GM12878 (cell line): ENCODE data around the gene STEAP3. TPM values are rescaled to one million over a fixed set of nuclear protein-coding genes. Genes with fewer than 3 reads are reported as not detected.
A peak's percentile ranks its signal among the peaks of the same experiment; 100 is the strongest.

Experiments used
- BCL11A ChIP-seq: IDR thresholded peaks from 2 replicates; pipeline ENCODE4 v1.6.1; 2011; ENCODE audit warnings: low read depth, low read length
- BHLHE40 ChIP-seq, 2 experiments: fragments of 450-650 bp in 1 of 2; IDR thresholded peaks; 2 replicates each; pipeline ENCODE4 v1.6.1; 2011 to 2017; ENCODE audit warnings: low read depth in 2 of 2, borderline replicate concordance in 1 of 2, improper control_type of control experiment in 1 of 2, low read length in 1 of 2, mild to moderate bottlenecking in 1 of 2
- BMI1 ChIP-seq: fragments of 450-650 bp; IDR thresholded peaks from 2 replicates; pipeline ENCODE4 v1.6.1; 2016; ENCODE audit warnings: mild to moderate bottlenecking, moderate library complexity, borderline replicate concordance
- CBFB ChIP-seq: IDR thresholded peaks from 2 replicates; pipeline ENCODE4 v1.6.1; 2016; ENCODE audit warnings: antibody characterized with exemption, low read depth
- CEBPB ChIP-seq, 2 experiments: fragments of 150-350 bp in 1 of 2; IDR thresholded peaks; 2 replicates each; pipeline ENCODE4 v1.6.1; 2012 to 2014; ENCODE audit warnings: low read depth in 2 of 2, low read length in 2 of 2, borderline replicate concordance in 1 of 2, inconsistent platforms in 1 of 2
- CREB1 ChIP-seq: IDR thresholded peaks from 2 replicates; pipeline ENCODE4 v1.6.1; 2012; ENCODE audit warnings: low read depth, mild to moderate bottlenecking, inconsistent platforms
- EP300 ChIP-seq, 2 experiments: fragments of 150-350 bp in 1 of 2; IDR thresholded peaks; 2 replicates each; pipeline ENCODE4 v1.6.1; 2011 to 2012; ENCODE audit warnings: low read depth in 2 of 2, low read length in 2 of 2, borderline replicate concordance in 1 of 2, improper control_type of control experiment in 1 of 2, inconsistent platforms in 1 of 2; ENCODE audit not compliant: control insufficient read depth in 1 of 2
- FOS ChIP-seq: IDR thresholded peaks from 3 replicates; pipeline ENCODE4 v1.6.1; 2011; ENCODE audit warnings: borderline replicate concordance; ENCODE audit not compliant: insufficient read length; ENCODE audit errors: extremely low read depth
- FOXK2 ChIP-seq: fragments of 450-650 bp; IDR thresholded peaks from 2 replicates; pipeline ENCODE4 v1.6.1; 2017; ENCODE audit warnings: mild to moderate bottlenecking, moderate library complexity
- KLF5 ChIP-seq: fragments of 450-650 bp; IDR thresholded peaks from 2 replicates; pipeline ENCODE4 v1.6.1; 2014; ENCODE audit warnings: mild to moderate bottlenecking; ENCODE audit not compliant: partially characterized antibody
- LARP7 ChIP-seq: fragments of 450-650 bp; IDR thresholded peaks from 2 replicates; pipeline ENCODE4 v1.6.1; 2017; ENCODE audit warnings: mild to moderate bottlenecking
- RAD21 ChIP-seq: IDR thresholded peaks from 2 replicates; pipeline ENCODE4 v1.6.1; 2011; ENCODE audit warnings: mild to moderate bottlenecking, low read depth, low read length, moderate library complexity; ENCODE audit not compliant: insufficient read depth
- SMARCA5 ChIP-seq: fragments of 450-650 bp; IDR thresholded peaks from 2 replicates; pipeline ENCODE4 v1.6.1; 2017; ENCODE audit warnings: mild to moderate bottlenecking
- SMC3 ChIP-seq: IDR thresholded peaks from 2 replicates; pipeline ENCODE4 v1.6.1; 2011; ENCODE audit warnings: low read length, improper control_type of control experiment, borderline replicate concordance
- SRF ChIP-seq, 2 experiments: IDR thresholded peaks; 2 replicates each; pipeline ENCODE4 v1.6.1; 2011; ENCODE audit warnings: low read depth in 2 of 2, low read length in 2 of 2, mild to moderate bottlenecking in 1 of 2, moderate library complexity in 1 of 2
- TCF12 ChIP-seq: IDR thresholded peaks from 2 replicates; pipeline ENCODE4 v1.6.1; 2011; ENCODE audit warnings: low read depth, mild to moderate bottlenecking, low read length
- TCF7 ChIP-seq: IDR thresholded peaks from 2 replicates; pipeline ENCODE4 v1.6.1; 2014; ENCODE audit warnings: antibody characterized with exemption, borderline replicate concordance
- YBX1 ChIP-seq: fragments of 450-650 bp; IDR thresholded peaks from 2 replicates; pipeline ENCODE4 v1.6.1; 2016; ENCODE audit warnings: antibody characterized with exemption
- ZNF207 ChIP-seq: fragments of 450-650 bp; IDR thresholded peaks from 2 replicates; pipeline ENCODE4 v1.6.1; 2014; ENCODE audit warnings: antibody characterized with exemption, mild to moderate bottlenecking, borderline replicate concordance
- ZNF622 ChIP-seq: fragments of 450-650 bp; IDR thresholded peaks from 2 replicates; pipeline ENCODE4 v1.6.1; 2017; ENCODE audit warnings: mild to moderate bottlenecking, inconsistent platforms
- polyA plus RNA-seq, 11 experiments: library from polyadenylated mRNA; depleted of rRNA in 4 of 11; unstranded in 6 of 11; stranded (reverse) in 5 of 11; fragments of >200 nt; fragmentation: Nextera tagmentation in 4 of 11; fragmentation: Illumina TruSeq in 1 of 11; extraction: Ambion mirVana in 4 of 11; extraction: Trizol in 1 of 11; gene quantifications; 1 replicate in 1 of 11; 2 replicates in 10 of 11; pipeline versions ENCODE4 v1.2.1 to v1.2.3, GENCODE V29; 2011 to 2016; ENCODE audit warnings: inconsistent platforms in 2 of 11, missing spikeins in 2 of 11, low read depth in 1 of 11
- total RNA-seq, 4 experiments: library from RNA; depleted of rRNA in 3 of 4; stranded (reverse); fragments of >200 nt in 3 of 4; fragmentation: Illumina TruSeq in 1 of 4; extraction: Trizol in 1 of 4; gene quantifications; 2 replicates each; pipeline versions ENCODE4 v1.2.1 to v1.2.3, GENCODE V29; 2013 to 2021
- TF ChIP-seq, protein P1 (sequence below), 3 experiments: IDR thresholded peaks in 2 of 3; conservative IDR thresholded peaks in 1 of 3; 2 replicates each; pipeline ENCODE4 v1.5.1; 2011; ENCODE audit warnings: low read depth in 3 of 3, low read length in 3 of 3, mild to moderate bottlenecking in 3 of 3, control low read depth in 2 of 3, moderate library complexity in 2 of 3, inconsistent platforms in 1 of 3, mixed read lengths in 1 of 3; ENCODE audit not compliant: control insufficient read depth in 2 of 3, insufficient read depth in 1 of 3; ENCODE audit errors: extremely low read depth in 1 of 3
- TF ChIP-seq, protein P2 (sequence below): fragments of 450-650 bp; IDR thresholded peaks from 2 replicates; pipeline ENCODE4 v1.6.1; 2016; ENCODE audit warnings: mild to moderate bottlenecking, moderate library complexity, borderline replicate concordance
- TF ChIP-seq, protein P3 (sequence below): IDR thresholded peaks from 2 replicates; pipeline ENCODE4 v1.6.1; 2011; ENCODE audit warnings: low read depth, mild to moderate bottlenecking, low read length, moderate library complexity, borderline replicate concordance; ENCODE audit errors: extremely low read depth

The STEAP3 gene
- total and polyA plus RNA-seq, 10 of the 15 experiments (the other 5 are each of a cell fraction or from before 2014, with no cell fraction given): 0.42 to 8.3 (median 4.8) TPM

GRCh38 chr2:119264781-119265692 is 41.4 kb downstream of the STEAP3 start (continued):
- TF ChIP-seq, protein P1, sequence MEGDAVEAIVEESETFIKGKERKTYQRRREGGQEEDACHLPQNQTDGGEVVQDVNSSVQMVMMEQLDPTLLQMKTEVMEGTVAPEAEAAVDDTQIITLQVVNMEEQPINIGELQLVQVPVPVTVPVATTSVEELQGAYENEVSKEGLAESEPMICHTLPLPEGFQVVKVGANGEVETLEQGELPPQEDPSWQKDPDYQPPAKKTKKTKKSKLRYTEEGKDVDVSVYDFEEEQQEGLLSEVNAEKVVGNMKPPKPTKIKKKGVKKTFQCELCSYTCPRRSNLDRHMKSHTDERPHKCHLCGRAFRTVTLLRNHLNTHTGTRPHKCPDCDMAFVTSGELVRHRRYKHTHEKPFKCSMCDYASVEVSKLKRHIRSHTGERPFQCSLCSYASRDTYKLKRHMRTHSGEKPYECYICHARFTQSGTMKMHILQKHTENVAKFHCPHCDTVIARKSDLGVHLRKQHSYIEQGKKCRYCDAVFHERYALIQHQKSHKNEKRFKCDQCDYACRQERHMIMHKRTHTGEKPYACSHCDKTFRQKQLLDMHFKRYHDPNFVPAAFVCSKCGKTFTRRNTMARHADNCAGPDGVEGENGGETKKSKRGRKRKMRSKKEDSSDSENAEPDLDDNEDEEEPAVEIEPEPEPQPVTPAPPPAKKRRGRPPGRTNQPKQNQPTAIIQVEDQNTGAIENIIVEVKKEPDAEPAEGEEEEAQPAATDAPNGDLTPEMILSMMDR (IDR thresholded peaks at IDR 0.05 in 2 of 3, conservative IDR thresholded peaks at IDR 0.05 in 1 of 3; ENCODE audit: control insufficient read depth in 2 of 3, extremely low read depth in 1 of 3, insufficient read depth in 1 of 3, low read depth in 3 of 3, low read length in 3 of 3): peak; percentile 85 to 94 (median 88)
- TF ChIP-seq TCF7 (no peak), ZNF207 (no peak), LARP7 (0 out of 2 replicates have a peak, but pooled peaks have one; percentile 37), TCF12 (no peak), ZNF622 (no peak), YBX1 (no peak), BMI1 (no peak), SRF (IDR thresholded peaks at IDR 0.05; ENCODE audit: low read depth in 2 of 2, low read length in 2 of 2) (no peak), SMC3 (peak; percentile 87), CREB1 (no peak), KLF5 (no peak), SMARCA5 (peak; percentile 51; the same call in 1 of the 2 replicates), FOXK2 (no peak), EP300 (IDR thresholded peaks at IDR 0.05; ENCODE audit: borderline replicate concordance in 1 of 2, control insufficient read depth in 1 of 2, low read depth in 2 of 2, low read length in 2 of 2) (no peak), CEBPB (IDR thresholded peaks at IDR 0.05; ENCODE audit: borderline replicate concordance in 1 of 2, low read depth in 2 of 2, low read length in 2 of 2) (no peak), FOS (no peak), BHLHE40 (IDR thresholded peaks at IDR 0.05; ENCODE audit: borderline replicate concordance in 1 of 2, low read depth in 2 of 2, low read length in 1 of 2) (peak in 1 of 2 experiments; percentile 20; a peak in 1 of 4 replicates), BCL11A (no peak), RAD21 (peak; percentile 75), CBFB (no peak)
- TF ChIP-seq, protein P2, sequence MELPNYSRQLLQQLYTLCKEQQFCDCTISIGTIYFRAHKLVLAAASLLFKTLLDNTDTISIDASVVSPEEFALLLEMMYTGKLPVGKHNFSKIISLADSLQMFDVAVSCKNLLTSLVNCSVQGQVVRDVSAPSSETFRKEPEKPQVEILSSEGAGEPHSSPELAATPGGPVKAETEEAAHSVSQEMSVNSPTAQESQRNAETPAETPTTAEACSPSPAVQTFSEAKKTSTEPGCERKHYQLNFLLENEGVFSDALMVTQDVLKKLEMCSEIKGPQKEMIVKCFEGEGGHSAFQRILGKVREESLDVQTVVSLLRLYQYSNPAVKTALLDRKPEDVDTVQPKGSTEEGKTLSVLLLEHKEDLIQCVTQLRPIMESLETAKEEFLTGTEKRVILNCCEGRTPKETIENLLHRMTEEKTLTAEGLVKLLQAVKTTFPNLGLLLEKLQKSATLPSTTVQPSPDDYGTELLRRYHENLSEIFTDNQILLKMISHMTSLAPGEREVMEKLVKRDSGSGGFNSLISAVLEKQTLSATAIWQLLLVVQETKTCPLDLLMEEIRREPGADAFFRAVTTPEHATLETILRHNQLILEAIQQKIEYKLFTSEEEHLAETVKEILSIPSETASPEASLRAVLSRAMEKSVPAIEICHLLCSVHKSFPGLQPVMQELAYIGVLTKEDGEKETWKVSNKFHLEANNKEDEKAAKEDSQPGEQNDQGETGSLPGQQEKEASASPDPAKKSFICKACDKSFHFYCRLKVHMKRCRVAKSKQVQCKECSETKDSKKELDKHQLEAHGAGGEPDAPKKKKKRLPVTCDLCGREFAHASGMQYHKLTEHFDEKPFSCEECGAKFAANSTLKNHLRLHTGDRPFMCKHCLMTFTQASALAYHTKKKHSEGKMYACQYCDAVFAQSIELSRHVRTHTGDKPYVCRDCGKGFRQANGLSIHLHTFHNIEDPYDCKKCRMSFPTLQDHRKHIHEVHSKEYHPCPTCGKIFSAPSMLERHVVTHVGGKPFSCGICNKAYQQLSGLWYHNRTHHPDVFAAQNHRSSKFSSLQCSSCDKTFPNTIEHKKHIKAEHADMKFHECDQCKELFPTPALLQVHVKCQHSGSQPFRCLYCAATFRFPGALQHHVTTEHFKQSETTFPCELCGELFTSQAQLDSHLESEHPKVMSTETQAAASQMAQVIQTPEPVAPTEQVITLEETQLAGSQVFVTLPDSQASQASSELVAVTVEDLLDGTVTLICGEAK: no peak
- TF ChIP-seq, protein P3, sequence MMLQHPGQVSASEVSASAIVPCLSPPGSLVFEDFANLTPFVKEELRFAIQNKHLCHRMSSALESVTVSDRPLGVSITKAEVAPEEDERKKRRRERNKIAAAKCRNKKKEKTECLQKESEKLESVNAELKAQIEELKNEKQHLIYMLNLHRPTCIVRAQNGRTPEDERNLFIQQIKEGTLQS: no peak
